ENCODE data around the gene SIRPA.
A peak's percentile ranks its signal among the peaks of the same experiment; 100 is the strongest.

The SIRPA gene

GRCh38 chr20:1924910-1925861, 30.0 kb downstream of the SIRPA start:
- Histone ChIP-seq H3K27me3 (ENCODE audit: control insufficient read depth, low read length) (no peaks in the 10 kb centered on the region), H3K27ac (ENCODE audit: low read depth, low read length) (no peak overlapping the region), H3K9me3 (ENCODE audit: control insufficient read depth, insufficient read depth, low read length) (no peaks in the 10 kb centered on the region), H3K4me1 (ENCODE audit: control insufficient read depth, low read length) (no peaks in the 10 kb centered on the region), H3K4me2 (ENCODE audit: low read length) (no peak overlapping the region), H3F3A (ENCODE audit: control insufficient read depth, insufficient read depth) (no peaks in the 10 kb centered on the region), H4K20me1 (ENCODE audit: control insufficient read depth, insufficient read depth, low read depth, low read length) (no peaks in the 10 kb centered on the region), H3K9me2 (replicated peaks; ENCODE audit: control insufficient read depth, low read length) (no peaks in the 10 kb centered on the region), H3K36me3 (ENCODE audit: control insufficient read depth, low read length) (no peaks in the 10 kb centered on the region), H3K4me3 (ENCODE audit: low read length) (no peak overlapping the region), H3K79me2 (ENCODE audit: control insufficient read depth, low read length) (no peaks in the 10 kb centered on the region)
- TF ChIP-seq CTCF (IDR thresholded peaks at IDR 0.05; ENCODE audit: low read depth, low read length, poor library complexity, severe bottlenecking), result peak; percentile 13
- TF ChIP-seq EZH2phosphoT487 (IDR thresholded peaks at IDR 0.05; ENCODE audit: borderline replicate concordance, low read length), result no peak

GRCh38 chr20:1926237-1926636, 31.0 kb downstream of the SIRPA start:
- TF ChIP-seq CTCF (IDR thresholded peaks at IDR 0.05; ENCODE audit: low read depth, low read length, poor library complexity, severe bottlenecking) (no peak), EZH2phosphoT487 (IDR thresholded peaks at IDR 0.05; ENCODE audit: borderline replicate concordance, low read length) (no peak)
- Histone ChIP-seq H3K36me3 (ENCODE audit: control insufficient read depth, low read length) (no peaks in the 10 kb centered on the region), H3K9me2 (replicated peaks; ENCODE audit: control insufficient read depth, low read length) (no peaks in the 10 kb centered on the region), H3K27ac (ENCODE audit: low read depth, low read length) (no peak overlapping the region), H3K4me2 (ENCODE audit: low read length) (no peak overlapping the region), H3K4me3 (ENCODE audit: low read length) (no peak overlapping the region), H3K9me3 (ENCODE audit: control insufficient read depth, insufficient read depth, low read length) (no peaks in the 10 kb centered on the region), H3K79me2 (ENCODE audit: control insufficient read depth, low read length) (no peaks in the 10 kb centered on the region), H4K20me1 (ENCODE audit: control insufficient read depth, insufficient read depth, low read depth, low read length) (no peaks in the 10 kb centered on the region), H3K4me1 (ENCODE audit: control insufficient read depth, low read length) (no peaks in the 10 kb centered on the region), H3F3A (ENCODE audit: control insufficient read depth, insufficient read depth) (no peaks in the 10 kb centered on the region), H3K27me3 (ENCODE audit: control insufficient read depth, low read length) (no peaks in the 10 kb centered on the region)

- H3K79me2 ChIP-seq (ENCODE audit: control insufficient read depth, low read length), result no peaks in the 10 kb centered on the region
- no peak overlapping the region for H3K27ac ChIP-seq (ENCODE audit: low read depth, low read length)
- no peak overlapping the region for H3K4me3 ChIP-seq (ENCODE audit: low read length)
- TF ChIP-seq CTCF (IDR thresholded peaks at IDR 0.05; ENCODE audit: low read depth, low read length, poor library complexity, severe bottlenecking), result no peak
- TF ChIP-seq EZH2phosphoT487 (IDR thresholded peaks at IDR 0.05; ENCODE audit: borderline replicate concordance, low read length), result no peak
- no peaks in the 10 kb centered on the region for H3K4me1 ChIP-seq (ENCODE audit: control insufficient read depth, low read length)
- H3K9me2 ChIP-seq (replicated peaks; ENCODE audit: control insufficient read depth, low read length), result no peaks in the 10 kb centered on the region
- H3K9me3 ChIP-seq (ENCODE audit: control insufficient read depth, insufficient read depth, low read length), result no peaks in the 10 kb centered on the region
- no peaks in the 10 kb centered on the region for H3F3A ChIP-seq (ENCODE audit: control insufficient read depth, insufficient read depth)
- H3K4me2 ChIP-seq (ENCODE audit: low read length), result no peak overlapping the region
- H3K36me3 ChIP-seq (ENCODE audit: control insufficient read depth, low read length), result no peaks in the 10 kb centered on the region
- H3K27me3 ChIP-seq (ENCODE audit: control insufficient read depth, low read length), result no peaks in the 10 kb centered on the region
- H4K20me1 ChIP-seq (ENCODE audit: control insufficient read depth, insufficient read depth, low read depth, low read length), result no peaks in the 10 kb centered on the region
Measured at GRCh38 chr20:1927217-1927616, 32.0 kb downstream of the SIRPA start.
